GM18511 (cell line): ENCODE results near the gene KLF13.
A peak's percentile ranks its signal among the peaks of the same experiment; 100 is the strongest.

Experiments used
- ATAC-seq: cut with Tn5 transposase; IDR thresholded peaks from one replicate; pipeline ENCODE4 v1.9.1; 2021; ENCODE audit warnings: mild to moderate bottlenecking, moderate library complexity; ENCODE audit not compliant: unreplicated experiment

The KLF13 gene

DNA sequence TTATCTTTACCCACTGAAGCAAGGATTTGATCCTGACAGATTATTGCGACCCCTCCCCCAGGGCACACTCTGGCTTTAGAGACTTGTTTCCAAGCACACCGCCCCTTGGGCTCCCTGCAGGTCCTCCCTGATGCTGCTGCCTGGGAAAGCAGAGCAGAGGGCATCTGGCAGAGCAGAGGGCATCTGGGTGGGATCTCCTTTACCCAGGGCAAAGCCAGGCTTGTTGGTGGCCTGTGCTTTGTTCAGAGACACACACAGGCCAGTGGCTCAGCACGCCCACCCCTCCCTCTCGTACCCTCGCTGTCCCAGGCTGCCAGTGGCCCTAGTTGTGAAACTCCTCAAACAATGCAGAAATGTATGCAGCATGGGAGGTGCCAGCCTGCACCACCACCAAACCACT is 4.8 kb downstream of the KLF13 start:
- no peak for ATAC-seq

DNA sequence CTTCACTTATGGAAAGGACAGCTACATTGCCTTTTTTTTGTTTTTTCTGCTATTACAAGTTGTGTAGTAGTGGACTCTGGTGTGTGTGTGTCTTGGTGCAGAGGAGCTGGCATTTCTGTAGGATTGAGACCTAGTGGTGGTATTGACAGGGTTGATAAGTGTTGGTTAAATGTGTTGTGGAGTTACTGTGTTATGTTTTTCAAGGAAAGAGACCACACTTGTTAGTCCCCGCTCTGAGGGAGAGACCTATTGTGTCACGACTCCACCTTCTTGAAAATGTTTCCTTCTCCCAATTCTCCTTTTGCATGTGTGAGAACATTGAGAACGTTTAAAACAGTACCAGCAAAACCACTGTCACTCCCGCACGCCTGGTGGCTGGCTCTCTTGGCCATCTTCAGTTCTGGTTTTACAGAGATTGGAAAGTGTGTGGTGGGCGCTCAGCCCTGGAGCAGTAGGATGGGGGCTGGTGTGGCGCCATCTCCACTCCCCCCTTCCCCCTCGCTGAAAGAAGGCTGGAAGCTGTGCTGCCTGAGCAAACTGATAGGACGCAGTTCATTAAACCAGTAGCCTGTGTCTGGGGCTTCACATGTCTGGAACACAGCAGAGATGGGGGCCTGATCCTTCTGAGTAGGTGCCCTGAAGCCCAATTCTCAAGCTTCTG is 5.5 kb downstream of the KLF13 start:
- ATAC-seq, result no peak

DNA sequence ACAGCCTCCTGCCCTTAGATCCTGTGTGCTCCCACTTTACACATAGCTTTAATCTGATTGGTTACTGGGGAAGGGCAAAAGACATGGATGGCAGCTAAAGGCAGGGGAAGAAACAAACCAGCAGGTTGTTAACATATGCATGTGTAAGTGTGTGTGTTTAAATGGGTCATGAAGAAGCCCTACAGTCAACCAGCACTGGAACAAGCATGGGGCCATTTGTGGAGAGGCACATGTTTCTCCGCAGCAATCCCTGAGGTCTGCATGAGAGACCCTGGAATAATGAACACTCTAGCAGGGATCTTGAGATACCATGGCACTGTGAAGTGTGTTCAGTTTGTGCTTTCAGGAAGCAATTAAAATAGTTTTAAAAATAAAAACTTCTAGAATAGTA is 6.0 kb downstream of the KLF13 start:
- no peak for ATAC-seq

DNA sequence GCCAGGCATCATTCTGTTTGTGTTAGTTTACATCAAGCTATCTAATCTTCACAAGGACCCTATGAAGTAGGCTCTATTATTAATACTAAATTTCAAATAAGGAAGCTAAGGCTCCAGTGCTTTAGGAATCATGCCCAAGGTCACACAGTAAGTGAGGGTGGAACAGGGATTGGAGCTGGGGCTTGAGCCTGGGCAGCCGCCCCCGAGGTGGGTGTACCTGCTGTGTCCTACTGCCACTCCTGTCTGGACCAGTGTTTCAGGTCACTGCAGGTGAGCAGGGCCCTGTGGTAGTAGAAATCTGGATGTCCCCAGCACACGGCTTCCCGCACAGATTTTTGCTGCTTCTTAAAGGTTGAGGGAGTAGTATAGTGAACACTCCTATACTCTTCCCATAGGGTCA is 6.5 kb downstream of the KLF13 start:
- ATAC-seq, result no peak

DNA sequence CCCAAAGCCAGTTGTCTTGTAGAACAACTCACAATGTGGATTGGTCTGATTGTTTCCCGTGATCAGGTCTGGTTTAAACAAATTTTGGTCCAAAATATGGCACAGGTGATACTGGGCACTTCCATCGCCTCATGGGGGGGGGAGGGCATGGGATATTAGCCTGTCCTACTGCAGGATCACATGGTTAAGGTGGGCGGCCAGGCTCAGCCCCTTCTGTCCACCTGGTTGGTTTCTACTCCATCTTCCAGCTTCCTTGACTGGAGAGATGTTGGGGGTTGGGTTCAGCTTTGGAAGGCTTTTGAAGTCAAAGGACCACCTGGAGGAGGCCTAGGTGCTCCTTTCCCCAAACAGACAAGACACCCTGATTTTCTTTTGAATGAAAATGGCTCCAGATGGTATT is 7.2 kb downstream of the KLF13 start:
- ATAC-seq, result no peak

GRCh38 chr15:31335989-31336592 is 9.5 kb downstream of the KLF13 start:
- ATAC-seq, result no peak

GRCh38 chr15:31336593-31337295 is 10.1 kb downstream of the KLF13 start:
- no peak for ATAC-seq

DNA sequence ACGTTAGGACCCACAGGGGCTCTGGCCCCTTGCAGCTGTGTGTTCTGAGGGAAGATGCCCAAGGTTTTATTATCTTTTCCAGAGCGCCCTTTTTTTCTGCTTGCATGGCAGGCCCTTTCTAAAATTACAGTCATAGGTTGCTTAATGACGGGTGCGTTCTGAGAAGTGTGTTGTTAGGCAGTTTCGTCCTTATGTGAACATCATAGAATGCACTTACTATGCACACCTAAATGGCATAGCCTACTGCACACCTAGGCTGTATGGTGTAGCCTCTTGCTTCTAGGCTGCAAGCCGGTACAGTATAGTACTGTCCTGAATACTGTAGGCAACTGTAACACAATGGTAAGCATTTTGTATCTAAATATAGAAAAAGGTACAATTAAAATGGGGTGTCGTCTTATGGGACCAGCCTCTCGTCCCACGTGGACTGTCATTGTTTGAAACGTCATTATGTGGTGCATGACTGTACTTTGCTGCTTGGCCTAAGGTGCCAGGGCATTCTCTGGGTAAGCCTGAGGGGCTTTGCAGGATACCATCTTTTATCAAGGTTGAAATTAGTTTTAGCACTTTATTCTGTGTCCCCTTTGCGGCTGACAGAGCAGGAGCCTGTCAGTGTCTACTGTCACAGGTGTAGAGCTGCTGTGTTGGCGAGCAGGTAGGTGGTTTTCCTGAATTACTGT is 10.9 kb downstream of the KLF13 start:
- ATAC-seq, result no peak

DNA sequence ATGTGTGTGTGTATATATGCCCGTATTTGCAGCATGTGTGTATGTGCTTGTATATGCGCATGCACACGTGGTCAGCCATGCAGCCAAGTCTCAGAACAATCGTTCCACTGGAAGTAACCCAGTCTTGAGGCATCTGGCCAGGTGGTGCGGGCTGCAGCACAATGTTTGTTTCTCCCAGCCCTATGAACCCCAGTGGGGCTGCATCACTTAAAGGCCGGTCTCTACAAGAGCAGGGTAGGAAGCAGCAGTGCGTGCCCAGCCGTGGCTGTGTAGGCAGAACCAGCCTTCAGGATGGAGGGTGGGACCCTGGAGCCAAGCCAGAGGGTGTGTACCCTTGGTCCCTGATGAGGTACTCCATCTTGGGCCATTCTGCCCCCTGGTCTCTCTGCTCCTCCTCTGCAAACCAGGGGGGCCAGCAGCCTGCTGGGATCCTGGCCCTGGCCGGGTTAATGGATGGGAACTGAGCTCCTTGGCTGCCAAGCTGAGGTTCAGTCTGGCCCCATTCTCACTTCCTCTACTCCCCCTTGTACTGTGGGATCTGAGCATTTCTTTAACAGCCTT is 11.8 kb downstream of the KLF13 start:
- peak; percentile 70 for ATAC-seq

GRCh38 chr15:31338879-31339557 is 12.4 kb downstream of the KLF13 start:
- peak; percentile 64 for ATAC-seq

DNA sequence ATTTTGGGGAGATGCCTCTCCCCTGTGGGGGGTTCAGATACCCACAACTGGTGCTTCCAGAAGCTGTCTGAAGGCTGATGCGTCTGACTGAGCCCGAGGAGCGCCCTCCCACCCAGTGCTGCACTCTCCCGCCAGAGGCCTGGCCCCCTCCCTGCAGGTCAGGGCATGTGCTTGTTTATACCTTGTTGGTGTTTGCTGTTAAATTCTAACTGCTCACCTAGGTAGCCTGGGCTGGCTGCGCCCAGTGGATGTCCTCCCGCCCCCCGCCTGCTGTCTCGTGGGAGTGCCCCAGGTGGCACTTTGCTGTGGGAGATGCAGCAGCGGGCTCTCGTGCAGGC is 12.9 kb downstream of the KLF13 start:
- no peak for ATAC-seq

GRCh38 chr15:31340047-31340446 is 13.4 kb downstream of the KLF13 start:
- no peak for ATAC-seq

- ATAC-seq, result no peak
These were observed 14.0 kb downstream of the KLF13 start for GRCh38 chr15:31340592-31340991.

DNA sequence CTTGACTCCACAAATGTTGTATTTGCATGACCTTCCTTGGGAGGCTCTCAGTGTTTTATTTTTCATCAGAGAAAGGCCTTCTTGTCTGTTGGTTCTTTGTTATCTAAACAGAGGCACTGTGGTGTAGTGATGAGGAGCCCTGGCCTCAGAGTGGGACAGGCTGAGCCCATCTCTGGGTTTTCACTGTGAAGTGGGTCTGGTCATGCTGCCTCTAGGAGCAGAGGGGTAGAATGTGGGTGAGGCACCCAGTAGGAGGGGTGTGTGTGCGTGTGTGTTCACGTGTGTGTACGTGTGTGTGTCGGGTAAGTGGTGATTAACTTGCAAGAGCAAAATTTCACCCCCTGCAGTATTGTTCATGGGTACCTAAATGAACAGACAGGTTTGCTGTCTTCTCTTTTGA is 14.4 kb downstream of the KLF13 start:
- no peak for ATAC-seq

GRCh38 chr15:31341496-31342195 is 15.0 kb downstream of the KLF13 start:
- no peak for ATAC-seq

- ATAC-seq, result no peak
These were observed 15.7 kb downstream of the KLF13 start for GRCh38 chr15:31342381-31342780.

- no peak for ATAC-seq
These were observed 16.4 kb downstream of the KLF13 start for GRCh38 chr15:31342781-31343626.

DNA sequence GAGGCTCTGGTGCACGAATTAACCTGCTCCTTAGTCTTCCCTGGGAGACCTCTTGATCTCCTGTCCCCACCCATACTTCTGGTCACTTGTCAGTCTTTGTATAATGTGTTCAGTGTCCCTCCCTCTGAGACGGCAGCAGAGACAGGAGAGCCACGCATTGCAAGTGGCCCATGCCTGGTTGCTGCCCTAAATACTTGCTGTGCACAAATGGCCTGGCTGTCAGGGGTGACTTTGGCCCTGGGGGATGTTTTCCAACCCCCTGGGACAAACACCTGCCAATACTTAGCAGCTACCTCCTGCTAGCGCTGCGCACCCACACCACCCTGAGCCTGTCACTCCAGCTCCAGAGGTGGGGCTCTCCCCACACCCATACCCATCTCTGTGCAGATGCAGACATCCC is 17.2 kb downstream of the KLF13 start:
- ATAC-seq, result no peak

- no peak for ATAC-seq
These were observed 17.6 kb downstream of the KLF13 start for GRCh38 chr15:31344266-31344665.
